MCF 10A (cell line): ENCODE results near the gene GPM6B. TPM values are rescaled to one million over a fixed set of nuclear protein-coding genes. Genes with fewer than 3 reads are reported as not detected.

Source experiments
- BruUV-seq: library from RNA; stranded (reverse); fragments of 400-500 nt; replicated peaks from 2 replicates; lab custom pipeline; 2021; lab: Mats Ljungman, UMichigan
- CTCF ChIA-PET: fragments of 300-600 bp; sonication (Branson Sonifier 250); formaldehyde crosslinking; extraction: SDS; loops from one replicate; lab custom pipeline; 2021; ENCODE audit warnings: antibody characterized with exemption, inconsistent platforms; lab: Yijun Ruan, JAX
- POLR2A ChIA-PET: fragments of 300-600, 350-650 bp; sonication (Branson Sonifier 250); formaldehyde crosslinking; extraction: SDS; loops from one replicate; lab custom pipeline; 2020; ENCODE audit warnings: antibody characterized with exemption, inconsistent platforms; lab: Yijun Ruan, JAX
- DNase-seq: peaks from one replicate; pipeline ENCODE4 v3.0.0-alpha.2; 2018; ENCODE audit not compliant: unreplicated experiment
- H3K27ac Mint-ChIP-seq: one replicate; pipeline ENCODE4 v1.8.0; 2022; ENCODE audit warnings: mild to moderate bottlenecking, low read depth, mixed read lengths; ENCODE audit not compliant: unreplicated experiment
- H3K27me3 Mint-ChIP-seq: one replicate; pipeline ENCODE4 v1.8.0; 2022; ENCODE audit warnings: mixed read lengths; ENCODE audit not compliant: insufficient read depth, unreplicated experiment
- H3K36me3 Mint-ChIP-seq: one replicate; pipeline ENCODE4 v1.8.0; 2022; ENCODE audit warnings: mild to moderate bottlenecking, moderate library complexity, mixed read lengths; ENCODE audit not compliant: insufficient read depth, unreplicated experiment
- H3K4me1 Mint-ChIP-seq: one replicate; pipeline ENCODE4 v1.8.0; 2022; ENCODE audit warnings: mixed read lengths; ENCODE audit not compliant: insufficient read depth, unreplicated experiment
- H3K4me3 Mint-ChIP-seq: one replicate; pipeline ENCODE4 v1.8.0; 2022; ENCODE audit warnings: mild to moderate bottlenecking, moderate library complexity, mixed read lengths; ENCODE audit not compliant: unreplicated experiment
- H3K9me3 Mint-ChIP-seq: one replicate; pipeline ENCODE4 v1.8.0; 2022; ENCODE audit warnings: mixed read lengths; ENCODE audit not compliant: unreplicated experiment
- intact Hi-C: fragments of 100-400 bp; cut with micrococcal nuclease; formaldehyde crosslinking; loops from 2 replicates; pipeline ENCODE4 v1.14.1; 2022
- total RNA-seq: library from RNA; stranded (reverse); gene quantifications from 2 replicates; pipeline ENCODE4 v1.2.3, GENCODE V29; 2022
- TF ChIP-seq, protein P1 (sequence below): fragments of 200-600 bp; IDR thresholded peaks from one replicate; pipeline ENCODE4 v1.8.0; 2022; ENCODE audit warnings: antibody characterized with exemption, mild to moderate bottlenecking; ENCODE audit not compliant: unreplicated experiment

The GPM6B gene
- total RNA-seq, 1 experiment from 2014 or later: 16.3 TPM

GRCh38 chrX:13768939-13769338, 48.0 kb downstream of the GPM6B start:
- Mint-ChIP-seq H3K9me3 (no peaks in the 10 kb centered on the region), H3K4me3 (no peak overlapping the region), H3K36me3 (peaks cover 82% of the 10 kb centered on the region), H3K27ac (no peak overlapping the region), H3K27me3 (no peaks in the 10 kb centered on the region), H3K4me1 (no peaks in the 10 kb centered on the region)
- intact Hi-C loops: no loop called here
- CTCF ChIA-PET: interaction anchor here (0.6 to 0.7 kb wide), 3 partner anchors 16 to 270 kb away, joined by 3 to 5 read pairs (median 3); no protein-coding TSS in a partner anchor
- TF ChIP-seq, protein P1, sequence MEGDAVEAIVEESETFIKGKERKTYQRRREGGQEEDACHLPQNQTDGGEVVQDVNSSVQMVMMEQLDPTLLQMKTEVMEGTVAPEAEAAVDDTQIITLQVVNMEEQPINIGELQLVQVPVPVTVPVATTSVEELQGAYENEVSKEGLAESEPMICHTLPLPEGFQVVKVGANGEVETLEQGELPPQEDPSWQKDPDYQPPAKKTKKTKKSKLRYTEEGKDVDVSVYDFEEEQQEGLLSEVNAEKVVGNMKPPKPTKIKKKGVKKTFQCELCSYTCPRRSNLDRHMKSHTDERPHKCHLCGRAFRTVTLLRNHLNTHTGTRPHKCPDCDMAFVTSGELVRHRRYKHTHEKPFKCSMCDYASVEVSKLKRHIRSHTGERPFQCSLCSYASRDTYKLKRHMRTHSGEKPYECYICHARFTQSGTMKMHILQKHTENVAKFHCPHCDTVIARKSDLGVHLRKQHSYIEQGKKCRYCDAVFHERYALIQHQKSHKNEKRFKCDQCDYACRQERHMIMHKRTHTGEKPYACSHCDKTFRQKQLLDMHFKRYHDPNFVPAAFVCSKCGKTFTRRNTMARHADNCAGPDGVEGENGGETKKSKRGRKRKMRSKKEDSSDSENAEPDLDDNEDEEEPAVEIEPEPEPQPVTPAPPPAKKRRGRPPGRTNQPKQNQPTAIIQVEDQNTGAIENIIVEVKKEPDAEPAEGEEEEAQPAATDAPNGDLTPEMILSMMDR: no peak
- POLR2A ChIA-PET: interaction anchor here (0.7 to 1.2 kb wide), 2 partner anchors 33 to 245 kb away, joined by 3 read pairs; no protein-coding TSS in a partner anchor
- no TSS peak for BruUV-seq
- DNase-seq: no peak

DNA sequence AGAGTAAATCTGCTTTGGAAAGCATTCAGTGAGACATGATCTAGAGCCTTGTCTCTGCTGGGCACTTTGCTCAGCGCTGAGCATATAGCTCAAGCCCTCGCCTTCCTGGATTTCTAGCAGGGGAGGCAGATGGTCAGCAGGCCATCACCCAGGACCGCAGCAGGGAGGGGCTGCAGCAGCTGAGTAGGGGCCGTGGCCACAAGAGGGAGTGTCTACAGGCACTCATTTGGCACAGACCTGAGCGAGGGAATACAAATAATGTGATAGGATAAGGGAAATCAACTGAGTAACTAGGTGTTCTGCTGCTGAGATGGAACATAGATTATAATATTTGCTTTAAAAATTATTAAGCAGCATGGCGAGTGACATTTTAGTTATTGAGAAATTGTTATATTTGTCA, 52.1 kb downstream of the GPM6B start:
- no peaks in the 10 kb centered on the region for H3K9me3 Mint-ChIP-seq
- no peak overlapping the region for H3K27ac Mint-ChIP-seq
- no TSS peak for BruUV-seq
- no peaks in the 10 kb centered on the region for H3K4me1 Mint-ChIP-seq
- TF ChIP-seq, protein P1: no peak
- H3K27me3 Mint-ChIP-seq: no peaks in the 10 kb centered on the region
- peaks cover 88% of the 10 kb centered on the region for H3K36me3 Mint-ChIP-seq
- peak; percentile 17 for DNase-seq
- CTCF ChIA-PET: interaction anchor here (0.6 kb wide), 2 partner anchors 245 to 1664 kb away, joined by 3 read pairs; no protein-coding TSS in a partner anchor
- intact Hi-C loops: no loop called here
- POLR2A ChIA-PET: no interaction called here
- no peak overlapping the region for H3K4me3 Mint-ChIP-seq

- no peak overlapping the region for H3K27ac Mint-ChIP-seq
- H3K4me1 Mint-ChIP-seq: no peaks in the 10 kb centered on the region
- no peaks in the 10 kb centered on the region for H3K27me3 Mint-ChIP-seq
- H3K9me3 Mint-ChIP-seq: no peaks in the 10 kb centered on the region
- BruUV-seq: no TSS peak
- no peak overlapping the region for H3K4me3 Mint-ChIP-seq
- TF ChIP-seq, protein P1: no peak
- peaks cover 88% of the 10 kb centered on the region for H3K36me3 Mint-ChIP-seq
- intact Hi-C loops: no loop called here
- ChIA-PET CTCF (interaction anchor here (0.6 kb wide), 1 partner anchor 1665 kb away, joined by 3 read pairs; no protein-coding TSS in a partner anchor), POLR2A (interaction anchor here (0.7 kb wide), 1 partner anchor 264 kb away, joined by 3 read pairs; no protein-coding TSS in a partner anchor)
- DNase-seq: no peak
These were observed 52.6 kb downstream of the GPM6B start for GRCh38 chrX:13764281-13764680.

- H3K4me1 Mint-ChIP-seq: no peaks in the 10 kb centered on the region
- H3K4me3 Mint-ChIP-seq: no peak overlapping the region
- no peaks in the 10 kb centered on the region for H3K27me3 Mint-ChIP-seq
- H3K9me3 Mint-ChIP-seq: no peaks in the 10 kb centered on the region
- POLR2A ChIA-PET: interaction anchor here (0.6 to 0.9 kb wide), 2 partner anchors 13 to 131 kb away, joined by 3 to 4 read pairs; no protein-coding TSS in a partner anchor
- BruUV-seq: no TSS peak
- no peak for DNase-seq
- no peak overlapping the region for H3K27ac Mint-ChIP-seq
- intact Hi-C loops: no loop called here
- TF ChIP-seq, protein P1: no peak
- CTCF ChIA-PET: interaction anchor here (0.7 to 2.3 kb wide), 3 partner anchors 12 to 268 kb away, joined by 3 to 9 read pairs (median 5); no protein-coding TSS in a partner anchor
- peaks cover 89% of the 10 kb centered on the region for H3K36me3 Mint-ChIP-seq
These were observed 53.4 kb downstream of the GPM6B start for GRCh38 chrX:13763489-13763888.
